ENCODE measurements around the gene STK17B.

The STK17B gene

GRCh38 chr2:196131949-196132925, 39.1 kb downstream of the STK17B start:
- Histone ChIP-seq H3K27ac (ENCODE audit: low read length) (no peak overlapping the region), H3K4me1 (ENCODE audit: control insufficient read depth in 1 of 2, insufficient read depth in 2 of 2, low read length in 2 of 2) (no peaks in the 10 kb centered on the region), H3K27me3 (ENCODE audit: low read depth, low read length) (no peaks in the 10 kb centered on the region), H3K36me3 (ENCODE audit: control insufficient read depth in 1 of 2, insufficient read depth in 2 of 2, low read length in 2 of 2) (peaks cover 7 to 15% of the 10 kb centered on the region in 2 donors), H3K4me3 (ENCODE audit: low read depth in 1 of 2, low read length in 2 of 2) (peak overlapping the region in 1 of 2 donors; percentile 20), H3K9me3 (ENCODE audit: control insufficient read depth in 1 of 2, low read length in 2 of 2) (peaks cover 23 to 42% of the 10 kb centered on the region in 2 donors)

- Histone ChIP-seq H3K27me3 (ENCODE audit: low read depth, low read length) (no peaks in the 10 kb centered on the region), H3K27ac (ENCODE audit: low read length) (no peak overlapping the region), H3K36me3 (ENCODE audit: control insufficient read depth in 1 of 2, insufficient read depth in 2 of 2, low read length in 2 of 2) (peaks cover 5 to 8% of the 10 kb centered on the region in 2 donors), H3K4me3 (ENCODE audit: low read depth in 1 of 2, low read length in 2 of 2) (peak overlapping the region; percentile 0 to 12), H3K9me3 (ENCODE audit: control insufficient read depth in 1 of 2, low read length in 2 of 2) (peaks cover 23 to 42% of the 10 kb centered on the region in 2 donors), H3K4me1 (ENCODE audit: control insufficient read depth in 1 of 2, insufficient read depth in 2 of 2, low read length in 2 of 2) (no peaks in the 10 kb centered on the region)
These were observed 39.9 kb downstream of the STK17B start for GRCh38 chr2:196131384-196131937.

- H3K27ac ChIP-seq (ENCODE audit: low read length), result no peak overlapping the region
- no peaks in the 10 kb centered on the region for H3K27me3 ChIP-seq (ENCODE audit: low read depth, low read length)
- peaks cover 23 to 42% of the 10 kb centered on the region in 2 donors for H3K9me3 ChIP-seq (ENCODE audit: control insufficient read depth in 1 of 2, low read length in 2 of 2)
- H3K4me1 ChIP-seq (ENCODE audit: control insufficient read depth in 1 of 2, insufficient read depth in 2 of 2, low read length in 2 of 2), result no peaks in the 10 kb centered on the region
- peak overlapping the region in 1 of 2 donors; percentile 8 for H3K4me3 ChIP-seq (ENCODE audit: low read depth in 1 of 2, low read length in 2 of 2)
- H3K36me3 ChIP-seq (ENCODE audit: control insufficient read depth in 1 of 2, insufficient read depth in 2 of 2, low read length in 2 of 2), result no peaks in the 10 kb centered on the region
These were observed 41.1 kb downstream of the STK17B start for GRCh38 chr2:196130039-196130825.

- Histone ChIP-seq H3K4me3 (ENCODE audit: low read depth in 1 of 2, low read length in 2 of 2) (no peak overlapping the region), H3K27ac (ENCODE audit: low read length) (no peak overlapping the region), H3K4me1 (ENCODE audit: control insufficient read depth in 1 of 2, insufficient read depth in 2 of 2, low read length in 2 of 2) (no peaks in the 10 kb centered on the region), H3K9me3 (ENCODE audit: control insufficient read depth in 1 of 2, low read length in 2 of 2) (peaks cover 23 to 42% of the 10 kb centered on the region in 2 donors), H3K27me3 (ENCODE audit: low read depth, low read length) (no peaks in the 10 kb centered on the region), H3K36me3 (ENCODE audit: control insufficient read depth in 1 of 2, insufficient read depth in 2 of 2, low read length in 2 of 2) (no peaks in the 10 kb centered on the region)
These were observed 42.6 kb downstream of the STK17B start for GRCh38 chr2:196128749-196129148.

GRCh38 chr2:196125596-196125995, 45.8 kb downstream of the STK17B start:
- Histone ChIP-seq H3K27ac (ENCODE audit: low read length) (no peak overlapping the region), H3K36me3 (ENCODE audit: control insufficient read depth in 1 of 2, insufficient read depth in 2 of 2, low read length in 2 of 2) (no peaks in the 10 kb centered on the region), H3K4me3 (ENCODE audit: low read depth in 1 of 2, low read length in 2 of 2) (no peak overlapping the region), H3K27me3 (ENCODE audit: low read depth, low read length) (no peaks in the 10 kb centered on the region), H3K4me1 (ENCODE audit: control insufficient read depth in 1 of 2, insufficient read depth in 2 of 2, low read length in 2 of 2) (no peaks in the 10 kb centered on the region), H3K9me3 (ENCODE audit: control insufficient read depth in 1 of 2, low read length in 2 of 2) (peaks cover 8 to 19% of the 10 kb centered on the region in 2 donors)

GRCh38 chr2:196123679-196124373, 47.6 kb downstream of the STK17B start:
- H3K4me1 ChIP-seq (ENCODE audit: control insufficient read depth in 1 of 2, insufficient read depth in 2 of 2, low read length in 2 of 2), result no peaks in the 10 kb centered on the region
- H3K27ac ChIP-seq (ENCODE audit: low read length), result no peak overlapping the region
- peaks cover 0 to 6% of the 10 kb centered on the region in 2 donors for H3K9me3 ChIP-seq (ENCODE audit: control insufficient read depth in 1 of 2, low read length in 2 of 2)
- H3K4me3 ChIP-seq (ENCODE audit: low read depth in 1 of 2, low read length in 2 of 2), result no peak overlapping the region
- H3K27me3 ChIP-seq (ENCODE audit: low read depth, low read length), result no peaks in the 10 kb centered on the region
- no peaks in the 10 kb centered on the region for H3K36me3 ChIP-seq (ENCODE audit: control insufficient read depth in 1 of 2, insufficient read depth in 2 of 2, low read length in 2 of 2)

- H3K27ac ChIP-seq (ENCODE audit: low read length), result no peak overlapping the region
- no peaks in the 10 kb centered on the region for H3K36me3 ChIP-seq (ENCODE audit: control insufficient read depth in 1 of 2, insufficient read depth in 2 of 2, low read length in 2 of 2)
- H3K9me3 ChIP-seq (ENCODE audit: control insufficient read depth in 1 of 2, low read length in 2 of 2), result no peaks in the 10 kb centered on the region
- no peaks in the 10 kb centered on the region for H3K4me1 ChIP-seq (ENCODE audit: control insufficient read depth in 1 of 2, insufficient read depth in 2 of 2, low read length in 2 of 2)
- no peak overlapping the region for H3K4me3 ChIP-seq (ENCODE audit: low read depth in 1 of 2, low read length in 2 of 2)
- no peaks in the 10 kb centered on the region for H3K27me3 ChIP-seq (ENCODE audit: low read depth, low read length)
These were observed 51.5 kb downstream of the STK17B start for GRCh38 chr2:196119926-196120325.

- Histone ChIP-seq H3K4me1 (ENCODE audit: control insufficient read depth in 1 of 2, insufficient read depth in 2 of 2, low read length in 2 of 2) (no peaks in the 10 kb centered on the region), H3K4me3 (ENCODE audit: low read depth in 1 of 2, low read length in 2 of 2) (no peak overlapping the region), H3K27ac (ENCODE audit: low read length) (no peak overlapping the region), H3K36me3 (ENCODE audit: control insufficient read depth in 1 of 2, insufficient read depth in 2 of 2, low read length in 2 of 2) (peaks cover 0 to 7% of the 10 kb centered on the region in 2 donors), H3K27me3 (ENCODE audit: low read depth, low read length) (no peaks in the 10 kb centered on the region), H3K9me3 (ENCODE audit: control insufficient read depth in 1 of 2, low read length in 2 of 2) (no peaks in the 10 kb centered on the region)
These were observed 54.1 kb downstream of the STK17B start for GRCh38 chr2:196117214-196117705.

- Histone ChIP-seq H3K4me1 (ENCODE audit: control insufficient read depth in 1 of 2, insufficient read depth in 2 of 2, low read length in 2 of 2) (no peaks in the 10 kb centered on the region), H3K27me3 (ENCODE audit: low read depth, low read length) (no peaks in the 10 kb centered on the region), H3K36me3 (ENCODE audit: control insufficient read depth in 1 of 2, insufficient read depth in 2 of 2, low read length in 2 of 2) (peaks cover 0 to 7% of the 10 kb centered on the region in 2 donors), H3K9me3 (ENCODE audit: control insufficient read depth in 1 of 2, low read length in 2 of 2) (no peaks in the 10 kb centered on the region), H3K27ac (ENCODE audit: low read length) (no peak overlapping the region), H3K4me3 (ENCODE audit: low read depth in 1 of 2, low read length in 2 of 2) (no peak overlapping the region)
These were observed 58.1 kb downstream of the STK17B start for GRCh38 chr2:196113061-196113974.
